Measurements from ENCODE around the gene PLCZ1. TPM values are rescaled to one million over a fixed set of nuclear protein-coding genes. Genes with fewer than 3 reads are reported as not detected.
"Not testable (repeated sequence)": the region's sequence is repeated elsewhere in the genome, so short reads cannot be mapped to it uniquely, and the experiment has no call there.

PLCZ1 gene
- total RNA-seq, 2 experiments from 2014 or later: not detected

- ChIA-PET POLR2A (no interaction called here), CTCF (no interaction called here)
- ATAC-seq (no peak), DNase-seq (no peak)
- H3K27me3 Mint-ChIP-seq (ENCODE audit: low read depth): no peaks in the 10 kb centered on the region
- peaks cover 7% of the 10 kb centered on the region for H3K9me3 Mint-ChIP-seq (ENCODE audit: insufficient read depth)
- no peak overlapping the region for H3K4me3 Mint-ChIP-seq
- H3K4me1 Mint-ChIP-seq (ENCODE audit: low read depth): no peaks in the 10 kb centered on the region
- no peak overlapping the region for H3K27ac Mint-ChIP-seq
- no peaks in the 10 kb centered on the region for H3K36me3 Mint-ChIP-seq (ENCODE audit: low read depth)
These were observed 40.7 kb downstream of the PLCZ1 start for GRCh38 chr12:18696971-18697602.

GRCh38 chr12:18693986-18694385 is 43.8 kb downstream of the PLCZ1 start:
- H3K27ac Mint-ChIP-seq; H3K4me1 Mint-ChIP-seq (ENCODE audit: low read depth); POLR2A ChIA-PET; CTCF ChIA-PET; H3K4me3 Mint-ChIP-seq; H3K27me3 Mint-ChIP-seq (ENCODE audit: low read depth); DNase-seq; ATAC-seq; H3K36me3 Mint-ChIP-seq (ENCODE audit: low read depth); H3K9me3 Mint-ChIP-seq (ENCODE audit: insufficient read depth): not testable (repeated sequence)

GRCh38 chr12:18690653-18691052 is 47.2 kb downstream of the PLCZ1 start:
- no peaks in the 10 kb centered on the region for H3K27me3 Mint-ChIP-seq (ENCODE audit: low read depth)
- no peaks in the 10 kb centered on the region for H3K4me1 Mint-ChIP-seq (ENCODE audit: low read depth)
- POLR2A ChIA-PET: no interaction called here
- no peak overlapping the region for H3K4me3 Mint-ChIP-seq
- DNase-seq (no peak), ATAC-seq (no peak)
- peaks cover 8% of the 10 kb centered on the region for H3K9me3 Mint-ChIP-seq (ENCODE audit: insufficient read depth)
- H3K27ac Mint-ChIP-seq: no peak overlapping the region
- H3K36me3 Mint-ChIP-seq (ENCODE audit: low read depth): no peaks in the 10 kb centered on the region
- CTCF ChIA-PET: no interaction called here

GRCh38 chr12:18689771-18690170 is 48.0 kb downstream of the PLCZ1 start:
- no peak overlapping the region for H3K4me3 Mint-ChIP-seq
- H3K9me3 Mint-ChIP-seq (ENCODE audit: insufficient read depth): peaks cover 8% of the 10 kb centered on the region
- ChIA-PET POLR2A (no interaction called here), CTCF (no interaction called here)
- no peak for ATAC-seq
- no peak overlapping the region for H3K27ac Mint-ChIP-seq
- no peaks in the 10 kb centered on the region for H3K36me3 Mint-ChIP-seq (ENCODE audit: low read depth)
- no peak for DNase-seq
- no peaks in the 10 kb centered on the region for H3K4me1 Mint-ChIP-seq (ENCODE audit: low read depth)
- no peaks in the 10 kb centered on the region for H3K27me3 Mint-ChIP-seq (ENCODE audit: low read depth)

- Mint-ChIP-seq H3K27ac (no peak overlapping the region), H3K4me3 (no peak overlapping the region), H3K36me3 (ENCODE audit: low read depth) (no peaks in the 10 kb centered on the region), H3K9me3 (ENCODE audit: insufficient read depth) (peaks cover 6% of the 10 kb centered on the region), H3K4me1 (ENCODE audit: low read depth) (no peaks in the 10 kb centered on the region), H3K27me3 (ENCODE audit: low read depth) (no peaks in the 10 kb centered on the region)
- ChIA-PET CTCF (no interaction called here), POLR2A (no interaction called here)
- no peak for ATAC-seq
- DNase-seq: no peak
These were observed 53.4 kb downstream of the PLCZ1 start for GRCh38 chr12:18684430-18684829.

- peaks cover 6% of the 10 kb centered on the region for H3K9me3 Mint-ChIP-seq (ENCODE audit: insufficient read depth)
- no peaks in the 10 kb centered on the region for H3K27me3 Mint-ChIP-seq (ENCODE audit: low read depth)
- H3K4me3 Mint-ChIP-seq: no peak overlapping the region
- no peaks in the 10 kb centered on the region for H3K4me1 Mint-ChIP-seq (ENCODE audit: low read depth)
- H3K36me3 Mint-ChIP-seq (ENCODE audit: low read depth): no peaks in the 10 kb centered on the region
- DNase-seq: no peak
- H3K27ac Mint-ChIP-seq: no peak overlapping the region
- POLR2A ChIA-PET: no interaction called here
- CTCF ChIA-PET: interaction anchor here (1.4 kb wide), 1 partner anchor 9 kb away, joined by 3 read pairs; no protein-coding TSS in a partner anchor
- ATAC-seq: no peak
These were observed 54.3 kb downstream of the PLCZ1 start for GRCh38 chr12:18683327-18684013.

GRCh38 chr12:18681818-18682217 is 56.0 kb downstream of the PLCZ1 start:
- H3K27me3 Mint-ChIP-seq (ENCODE audit: low read depth): no peaks in the 10 kb centered on the region

GRCh38 chr12:18676996-18677588 is 60.7 kb downstream of the PLCZ1 start:
- no peaks in the 10 kb centered on the region for H3K27me3 Mint-ChIP-seq (ENCODE audit: low read depth)
- DNase-seq: no peak
- H3K9me3 Mint-ChIP-seq (ENCODE audit: insufficient read depth): peaks cover 6% of the 10 kb centered on the region
- ChIA-PET CTCF (no interaction called here), POLR2A (no interaction called here)
- ATAC-seq: no peak
- no peaks in the 10 kb centered on the region for H3K4me1 Mint-ChIP-seq (ENCODE audit: low read depth)
- no peaks in the 10 kb centered on the region for H3K36me3 Mint-ChIP-seq (ENCODE audit: low read depth)
- H3K27ac Mint-ChIP-seq: no peak overlapping the region
- H3K4me3 Mint-ChIP-seq: no peak overlapping the region

More at GRCh38 chr12:18681818-18682217, 56.0 kb downstream of the PLCZ1 start:
- POLR2A ChIA-PET: no interaction called here
- H3K27ac Mint-ChIP-seq: no peak overlapping the region
- CTCF ChIA-PET: no interaction called here
- DNase-seq (no peak), ATAC-seq (no peak)
- no peaks in the 10 kb centered on the region for H3K36me3 Mint-ChIP-seq (ENCODE audit: low read depth)
- no peaks in the 10 kb centered on the region for H3K4me1 Mint-ChIP-seq (ENCODE audit: low read depth)
- peaks cover 6% of the 10 kb centered on the region for H3K9me3 Mint-ChIP-seq (ENCODE audit: insufficient read depth)
- H3K4me3 Mint-ChIP-seq: no peak overlapping the region

- Mint-ChIP-seq H3K27ac (no peak overlapping the region), H3K36me3 (ENCODE audit: low read depth) (no peaks in the 10 kb centered on the region), H3K9me3 (ENCODE audit: insufficient read depth) (peaks cover 6% of the 10 kb centered on the region), H3K4me1 (ENCODE audit: low read depth) (no peaks in the 10 kb centered on the region), H3K27me3 (ENCODE audit: low read depth) (no peaks in the 10 kb centered on the region), H3K4me3 (no peak overlapping the region)
- ChIA-PET CTCF (no interaction called here), POLR2A (no interaction called here)
- no peak for ATAC-seq
- no peak for DNase-seq
These were observed 61.7 kb downstream of the PLCZ1 start for GRCh38 chr12:18676141-18676540.

- CTCF ChIA-PET: no interaction called here
These were observed 79.0 kb downstream of the PLCZ1 start for GRCh38 chr12:18658829-18659228.

GRCh38 chr12:18658179-18658578 is 79.6 kb downstream of the PLCZ1 start:
- no peak for ATAC-seq
- Mint-ChIP-seq H3K9me3 (ENCODE audit: insufficient read depth) (peaks cover 7% of the 10 kb centered on the region), H3K27ac (no peak overlapping the region), H3K36me3 (ENCODE audit: low read depth) (no peaks in the 10 kb centered on the region), H3K4me3 (no peak overlapping the region), H3K27me3 (ENCODE audit: low read depth) (no peaks in the 10 kb centered on the region), H3K4me1 (ENCODE audit: low read depth) (no peaks in the 10 kb centered on the region)
- ChIA-PET CTCF (no interaction called here), POLR2A (no interaction called here)
- no peak for DNase-seq

More at GRCh38 chr12:18658829-18659228, 79.0 kb downstream of the PLCZ1 start:
- no peak for ATAC-seq
- DNase-seq: no peak
- Mint-ChIP-seq H3K36me3 (ENCODE audit: low read depth) (no peaks in the 10 kb centered on the region), H3K9me3 (ENCODE audit: insufficient read depth) (peaks cover 7% of the 10 kb centered on the region), H3K27me3 (ENCODE audit: low read depth) (no peaks in the 10 kb centered on the region), H3K4me1 (ENCODE audit: low read depth) (no peaks in the 10 kb centered on the region), H3K4me3 (no peak overlapping the region), H3K27ac (no peak overlapping the region)
- POLR2A ChIA-PET: no interaction called here

- no peak overlapping the region for H3K27ac Mint-ChIP-seq
- no peaks in the 10 kb centered on the region for H3K36me3 Mint-ChIP-seq (ENCODE audit: low read depth)
- POLR2A ChIA-PET: interaction anchor here (0.6 kb wide), 1 partner anchor 17 kb away, joined by 3 read pairs; no protein-coding TSS in a partner anchor
- no peak for DNase-seq
- H3K4me3 Mint-ChIP-seq: no peak overlapping the region
- no peak for ATAC-seq
- H3K9me3 Mint-ChIP-seq (ENCODE audit: insufficient read depth): peaks cover 7% of the 10 kb centered on the region
- no peaks in the 10 kb centered on the region for H3K4me1 Mint-ChIP-seq (ENCODE audit: low read depth)
- CTCF ChIA-PET: no interaction called here
- H3K27me3 Mint-ChIP-seq (ENCODE audit: low read depth): no peaks in the 10 kb centered on the region
These were observed 82.5 kb downstream of the PLCZ1 start for GRCh38 chr12:18655351-18655750.
